Ovary (tissue), 9 donors: ENCODE measurements around the gene CAMK2D. TPM values are rescaled to one million over a fixed set of nuclear protein-coding genes. Genes with fewer than 3 reads are reported as not detected.

Experiments used
- DNase-seq, 5 donors: peaks; one replicate each; pipeline ENCODE4 v3.0.0-alpha.2; 2019 to 2020
- H3K27ac ChIP-seq, 2 donors: fragments of 200-600 bp; one replicate each; pipeline versions ENCODE4 v1.5.1 to v1.8.0; 2019 to 2022
- H3K27me3 ChIP-seq: fragments of 200-600 bp; one replicate; pipeline ENCODE4 v1.8.0; 2022
- H3K36me3 ChIP-seq: fragments of 200-600 bp; sonication (generic); one replicate; pipeline ENCODE4 v1.5.1; 2019
- H3K4me1 ChIP-seq: one replicate; pipeline ENCODE4 v1.8.1; 2013; ENCODE audit warnings: mild to moderate bottlenecking, moderate library complexity; ENCODE audit not compliant: insufficient read depth
- H3K4me3 ChIP-seq: fragments of 200-600 bp; sonication (generic); one replicate; pipeline ENCODE4 v1.5.1; 2017
- H3K9me3 ChIP-seq, 2 donors: fragments of 200-600 bp in 1 of 2; sonication (generic) in 1 of 2; one replicate each; pipeline versions ENCODE4 v1.5.1 to v1.8.1; 2013 to 2019; ENCODE audit warnings: mild to moderate bottlenecking in 1 of 2, moderate library complexity in 1 of 2
- CTCF ChIP-seq, 3 donors: fragments of 450-650 bp in 2 of 3; fragments of 200-600 bp in 1 of 3; IDR thresholded peaks; one replicate each; pipeline versions ENCODE4 v1.5.1 to v1.8.0; 2016 to 2022; ENCODE audit warnings: antibody characterized with exemption in 3 of 3, mild to moderate bottlenecking in 1 of 3
- EP300 ChIP-seq: sonication (generic); formaldehyde crosslinking; IDR thresholded peaks from one replicate; pipeline ENCODE4 v1.6.1; 2017; ENCODE audit warnings: antibody characterized with exemption
- POLR2A ChIP-seq: fragments of 450-650 bp; IDR thresholded peaks from one replicate; pipeline ENCODE4 v1.6.1; 2017; ENCODE audit warnings: antibody characterized with exemption, mild to moderate bottlenecking, moderate library complexity
- WGBS, 3 donors: extraction: QIAGEN DNeasy Blood & Tissue Kit in 1 of 3; methylation state at CpG; one replicate each; pipeline versions ENCODE4 v1.1.5 to v1.1.7; 2013 to 2017; 5-methylcytosine and 5-hydroxymethylcytosine counted together
- intact Hi-C, 4 donors: fragments of 100-400 bp; cut with DNase I; formaldehyde crosslinking; loops; one replicate each; pipeline versions ENCODE4 v1.11.0 to v1.15.1; 2022 to 2023
- polyA plus RNA-seq, 2 donors: library from polyadenylated mRNA; stranded (reverse); fragments of 200-250 nt in 1 of 2; fragments of 350-450 nt in 1 of 2; fragmentation: Illumina TruSeq in 1 of 2; extraction: RNeasy Lipid Tissue Mini Kit (QIAGEN cat#74804) in 1 of 2; gene quantifications; one replicate each; pipeline ENCODE4 v1.2.3, GENCODE V29; 2013 to 2014
- total RNA-seq, 7 donors: library from RNA; depleted of rRNA in 2 of 7; stranded (reverse); fragments of >200 nt in 2 of 7; fragmentation: NEBNext Ultra II Directional in 3 of 7; extraction: Animal tissue kit (Norgen Biotek cat#: 25700) in 3 of 7; gene quantifications; one replicate each; pipeline versions ENCODE4 v1.1.0 to v1.2.4, GENCODE V29; 2016 to 2023
- donor health status: DM: no; HTN: no; CAD: no; lungs with moderate emphysema.
- donor health status: DM: no; HTN: no; CAD: no.
- donor health status: Bipolar disorder and iron deficiency.
- donor health status: DM: yes; HTN: yes; CAD: no.
- donor health status: DM: no; HTN: no; CAD: no.
- donor health status: DM: yes; HTN: yes; CAD: no.

The CAMK2D gene
- total and polyA plus RNA-seq, 9 donors, result 14.2 to 36.9 (median 32.2) TPM

GRCh38 chr4:113496698-113497097 is 264.8 kb downstream of the CAMK2D start:
- intact Hi-C loops, result no loop called here
- Histone ChIP-seq H3K9me3 (no peaks in the 10 kb centered on the region), H3K4me3 (no peak overlapping the region), H3K27me3 (no peaks in the 10 kb centered on the region), H3K4me1 (peaks cover 8% of the 10 kb centered on the region), H3K36me3 (no peaks in the 10 kb centered on the region), H3K27ac (no peak overlapping the region)
- WGBS, 3 donors, result 27 to 45% (median 43%) methylated on average over 2 of the region's 2 CpGs
- DNase-seq, result no peak
- TF ChIP-seq CTCF (IDR thresholded peaks at IDR 0.05), result no peak
- no peak for TF ChIP-seq EP300
- TF ChIP-seq POLR2A, result no peak

- Histone ChIP-seq H3K27me3 (no peaks in the 10 kb centered on the region), H3K4me1 (peaks cover 8% of the 10 kb centered on the region), H3K27ac (no peak overlapping the region), H3K9me3 (no peaks in the 10 kb centered on the region), H3K36me3 (no peaks in the 10 kb centered on the region), H3K4me3 (no peak overlapping the region)
- intact Hi-C loops, result no loop called here
- no peak for TF ChIP-seq POLR2A
- TF ChIP-seq EP300, result no peak
- TF ChIP-seq CTCF (IDR thresholded peaks at IDR 0.05), result no peak
- no peak for DNase-seq
- WGBS, 3 donors, result 94 to 99% (median 96%) methylated on average over 6 of the region's 6 CpGs
These were observed 265.7 kb downstream of the CAMK2D start for GRCh38 chr4:113495790-113496189.

GRCh38 chr4:113483131-113483530 is 278.4 kb downstream of the CAMK2D start:
- DNase-seq, result no peak
- Histone ChIP-seq H3K36me3 (no peaks in the 10 kb centered on the region), H3K27ac (no peak overlapping the region), H3K4me3 (no peak overlapping the region), H3K9me3 (no peaks in the 10 kb centered on the region), H3K4me1 (no peaks in the 10 kb centered on the region), H3K27me3 (no peaks in the 10 kb centered on the region)
- no peak for TF ChIP-seq CTCF (IDR thresholded peaks at IDR 0.05)
- TF ChIP-seq EP300, result no peak
- TF ChIP-seq POLR2A, result no peak
- intact Hi-C loops, result no loop called here
- WGBS, 3 donors, result 95 to 99% (median 97%) methylated on average over 6 of the region's 6 CpGs

DNA sequence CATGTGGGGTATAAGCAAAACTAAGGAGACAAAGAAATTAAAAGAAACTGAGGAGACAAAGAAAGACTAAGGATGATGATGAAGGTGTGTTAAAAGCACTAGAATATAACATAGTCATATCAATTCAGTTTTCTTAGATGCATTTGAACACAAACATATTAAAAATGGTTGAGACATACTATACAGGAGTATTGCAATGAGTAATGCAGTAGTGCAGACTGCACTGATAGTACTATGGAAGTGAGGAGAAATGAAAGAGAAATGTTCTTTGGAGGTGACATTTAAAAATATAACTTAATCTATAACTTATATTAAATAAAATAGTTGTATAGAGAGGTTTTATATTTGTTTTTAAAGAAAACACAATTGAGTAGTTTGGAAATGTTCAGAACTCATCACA is 279.2 kb downstream of the CAMK2D start:
- H3K4me3 ChIP-seq, result no peak overlapping the region
- H3K36me3 ChIP-seq, result no peaks in the 10 kb centered on the region
- H3K27me3 ChIP-seq, result no peaks in the 10 kb centered on the region
- no peak overlapping the region for H3K27ac ChIP-seq
- no peak for DNase-seq
- no peaks in the 10 kb centered on the region for H3K9me3 ChIP-seq
- H3K4me1 ChIP-seq, result no peaks in the 10 kb centered on the region
- intact Hi-C loops, result no loop called here
- TF ChIP-seq POLR2A (no peak), CTCF (IDR thresholded peaks at IDR 0.05) (no peak), EP300 (no peak)

- Histone ChIP-seq H3K36me3 (no peaks in the 10 kb centered on the region), H3K27me3 (no peaks in the 10 kb centered on the region), H3K27ac (no peak overlapping the region), H3K4me1 (no peaks in the 10 kb centered on the region), H3K9me3 (no peaks in the 10 kb centered on the region), H3K4me3 (no peak overlapping the region)
- TF ChIP-seq CTCF (IDR thresholded peaks at IDR 0.05) (no peak), EP300 (no peak), POLR2A (no peak)
- intact Hi-C loops, result no loop called here
- no peak for DNase-seq
These were observed 279.7 kb downstream of the CAMK2D start for GRCh38 chr4:113481820-113482219.
